ENCODE measurements around the gene ZNF699. TPM values are rescaled to one million over a fixed set of nuclear protein-coding genes. Genes with fewer than 3 reads are reported as not detected.
"Not testable (repeated sequence)": the region's sequence is repeated elsewhere in the genome, so short reads cannot be mapped to it uniquely, and the experiment has no call there.

ZNF699 gene
- polyA plus RNA-seq, 6 donors from 2014 or later, result 5.2 to 37.3 (median 11.3) TPM

DNA sequence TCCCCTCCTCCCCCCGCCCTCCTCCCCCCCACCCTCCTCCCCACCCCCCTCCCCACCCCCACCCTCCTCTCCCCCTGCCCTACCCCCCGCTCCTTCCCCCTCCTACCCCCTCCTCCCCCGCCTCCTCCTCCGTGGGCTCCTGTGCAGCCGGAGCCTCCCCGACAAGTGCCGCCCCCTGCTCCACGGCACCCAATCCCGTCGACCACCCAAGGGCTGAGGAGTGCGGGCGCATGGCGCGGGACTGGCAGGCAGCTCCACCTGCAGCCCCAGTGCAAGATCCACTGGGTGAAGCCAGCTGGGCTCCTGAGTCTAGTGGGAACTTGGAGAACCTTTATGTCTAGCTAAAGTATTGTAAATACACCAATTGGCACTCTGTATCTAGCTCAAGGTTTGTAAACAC is 12.1 kb upstream of the ZNF699 start:
- not testable (repeated sequence) for H3K27me3 Mint-ChIP-seq; ATAC-seq (ENCODE audit: low read depth in 2 of 2); H3K27ac Mint-ChIP-seq; H3K36me3 Mint-ChIP-seq; DNase-seq
- Mint-ChIP-seq H3K4me1 (peaks cover 5 to 28% (median 20%) of the 10 kb centered on the region in 3 donors), H3K9me3 (peaks cover 0 to 44% (median 32%) of the 10 kb centered on the region in 7 donors), H3K4me3 (peak overlapping the region in 1 of 8 donors; percentile 97)

DNA sequence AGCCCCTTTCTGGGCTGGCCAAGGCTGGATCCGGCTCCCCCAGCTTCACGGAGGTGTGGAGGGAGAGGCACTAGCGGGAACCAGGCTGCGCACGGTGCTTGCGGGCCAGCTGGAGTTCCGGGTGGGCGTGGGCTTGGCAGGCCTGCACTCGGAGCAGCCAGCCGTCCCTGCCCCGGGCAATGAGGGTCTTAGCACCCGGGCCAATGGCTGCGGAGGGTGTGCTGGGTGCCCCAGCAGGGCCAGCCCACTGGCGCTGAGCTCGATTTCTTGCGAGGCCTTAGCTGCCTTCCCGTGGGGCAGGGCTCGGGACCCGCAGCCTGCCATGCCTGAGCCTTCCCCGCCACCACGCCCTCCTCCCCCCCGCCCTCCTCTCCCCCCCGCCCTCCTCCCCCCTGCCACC is 11.7 kb upstream of the ZNF699 start:
- H3K9me3 Mint-ChIP-seq, result peaks cover 0 to 44% (median 35%) of the 10 kb centered on the region in 7 donors
- no peak overlapping the region for H3K4me3 Mint-ChIP-seq
- ATAC-seq (ENCODE audit: low read depth in 2 of 2) (no peak), DNase-seq (no peak)
- H3K27me3 Mint-ChIP-seq, result peaks cover 0 to 5% (median 0%) of the 10 kb centered on the region in 3 donors
- peaks cover 5 to 27% (median 20%) of the 10 kb centered on the region in 3 donors for H3K4me1 Mint-ChIP-seq
- H3K27ac Mint-ChIP-seq, result no peak overlapping the region
- peaks cover 0 to 8% of the 10 kb centered on the region in 2 donors for H3K36me3 Mint-ChIP-seq

DNA sequence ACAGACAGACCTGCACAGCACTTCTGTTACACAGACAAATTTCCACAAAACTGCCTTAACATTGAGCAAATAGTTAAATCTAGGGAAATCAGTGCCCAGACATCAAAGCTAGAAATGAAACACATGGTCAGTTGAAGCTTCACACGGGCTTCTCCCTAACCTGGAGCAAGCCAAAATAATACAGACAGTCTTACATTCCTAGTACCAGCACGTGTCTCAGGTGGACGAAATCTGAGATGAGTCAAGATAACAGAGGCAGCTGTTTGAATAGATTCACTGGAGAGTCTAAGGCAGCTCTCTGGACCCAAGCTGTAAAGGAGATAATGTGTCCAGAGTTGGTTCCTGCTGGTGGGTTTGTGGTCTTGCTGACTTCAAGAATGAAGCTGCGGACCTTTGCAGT is 4.1 kb upstream of the ZNF699 start:
- ATAC-seq (ENCODE audit: low read depth in 2 of 2) (no peak), DNase-seq (no peak)
- Mint-ChIP-seq H3K27me3 (peaks cover 0 to 6% (median 0%) of the 10 kb centered on the region in 3 donors), H3K27ac (peak overlapping the region in 1 of 6 donors; percentile 57), H3K4me1 (peaks cover 9 to 18% (median 14%) of the 10 kb centered on the region in 3 donors), H3K9me3 (peaks cover 3 to 41% (median 27%) of the 10 kb centered on the region in 7 donors), H3K36me3 (peaks cover 6 to 9% of the 10 kb centered on the region in 2 donors), H3K4me3 (no peak overlapping the region)

DNA sequence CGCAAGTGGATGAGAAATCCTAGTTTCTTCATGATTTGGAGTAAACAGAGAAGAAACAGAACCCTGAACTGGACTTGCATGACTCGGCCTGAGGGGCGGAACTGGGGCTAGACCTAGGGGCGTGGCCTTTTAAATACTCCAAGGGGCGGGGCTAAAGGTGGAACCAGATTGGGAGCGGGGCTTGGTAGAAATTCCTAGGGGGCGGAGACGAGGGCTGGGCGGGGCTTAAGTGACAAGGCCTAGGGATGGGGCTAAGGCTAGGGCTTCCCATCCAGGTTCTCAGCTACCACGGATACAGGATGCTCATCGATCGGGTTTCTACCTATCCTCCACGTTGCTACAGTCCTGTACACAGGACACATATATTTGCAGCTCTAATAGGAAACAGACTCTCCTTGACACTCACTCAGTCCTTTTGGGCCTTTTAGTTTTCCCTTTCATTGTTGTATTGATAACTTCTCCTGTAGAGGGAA is 372 bp upstream of the ZNF699 start:
- peak overlapping the region; percentile 83 to 100 (median 96) for H3K4me3 Mint-ChIP-seq
- peak overlapping the region; percentile 93 to 99 (median 98) for H3K27ac Mint-ChIP-seq
- peaks cover 5 to 13% of the 10 kb centered on the region in 2 donors for H3K36me3 Mint-ChIP-seq
- ATAC-seq (ENCODE audit: low read depth in 2 of 2) (peak; percentile 62 to 65), DNase-seq (no peak)
- H3K27me3 Mint-ChIP-seq, result no peaks in the 10 kb centered on the region
- peaks cover 0 to 27% (median 14%) of the 10 kb centered on the region in 7 donors for H3K9me3 Mint-ChIP-seq
- peaks cover 22 to 48% (median 35%) of the 10 kb centered on the region in 3 donors for H3K4me1 Mint-ChIP-seq

DNA sequence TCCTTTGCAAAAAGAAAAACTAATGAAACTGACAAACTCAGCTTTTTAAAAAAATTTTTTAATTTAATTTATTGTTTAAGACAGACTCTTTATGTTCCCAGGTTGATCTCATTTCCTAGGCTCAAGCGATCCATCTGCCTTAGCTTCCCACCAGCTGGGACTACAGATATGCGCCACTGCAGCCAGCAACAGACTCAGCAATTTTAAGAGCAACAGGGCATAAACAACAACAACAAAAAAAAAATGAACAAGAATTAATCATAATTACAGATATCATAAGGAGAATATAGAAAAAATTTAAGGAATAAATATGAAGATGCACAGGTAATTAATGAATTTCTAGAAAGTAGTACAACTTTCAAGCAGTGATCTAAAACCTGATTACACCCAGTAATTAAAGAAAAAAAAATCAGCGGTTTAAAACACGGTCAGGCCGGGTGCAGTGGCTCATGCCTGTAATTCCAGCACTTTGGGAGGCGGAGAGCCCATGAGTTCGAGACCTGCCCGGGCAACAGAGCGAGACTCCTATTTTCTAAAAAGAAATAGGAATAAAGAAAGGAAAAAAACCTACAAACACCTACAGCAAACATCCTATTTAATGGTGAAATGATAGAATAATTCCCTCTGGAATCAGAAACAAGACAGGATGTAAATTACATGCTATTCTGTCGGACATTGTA is 1.4 kb downstream of the ZNF699 start:
- peak overlapping the region; percentile 49 to 98 (median 95) for H3K27ac Mint-ChIP-seq

DNA sequence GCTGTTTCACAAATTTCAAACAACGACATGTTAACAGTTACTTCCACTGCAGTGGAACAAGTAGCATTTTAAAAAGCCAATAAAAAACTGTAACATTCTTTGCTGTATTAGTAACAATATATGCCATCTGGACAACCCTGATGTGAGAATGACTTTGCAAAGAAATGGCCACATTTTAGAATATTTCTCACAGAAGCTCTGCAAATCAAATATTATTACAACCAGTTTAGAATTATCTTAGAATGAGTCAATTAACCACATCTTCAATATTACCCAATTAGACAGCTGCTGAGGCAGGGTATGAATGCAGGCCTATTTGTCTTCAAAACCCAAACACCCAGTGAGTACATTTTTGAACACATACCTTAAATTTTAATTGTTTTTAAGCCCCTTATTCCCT is 3.2 kb downstream of the ZNF699 start:
- Mint-ChIP-seq H3K9me3 (peaks cover 0 to 23% (median 12%) of the 10 kb centered on the region in 7 donors), H3K36me3 (peaks cover 30 to 35% of the 10 kb centered on the region in 2 donors), H3K27me3 (no peaks in the 10 kb centered on the region), H3K4me1 (peaks cover 24 to 49% (median 29%) of the 10 kb centered on the region in 3 donors), H3K4me3 (peak overlapping the region in 2 of 8 donors; percentile 10 to 96), H3K27ac (no peak overlapping the region)
- DNase-seq (no peak), ATAC-seq (ENCODE audit: low read depth in 2 of 2) (no peak)

More for the DNA sequence above, 1.4 kb downstream of the ZNF699 start:
- peaks cover 15 to 18% of the 10 kb centered on the region in 2 donors for H3K36me3 Mint-ChIP-seq
- peak overlapping the region; percentile 83 to 100 (median 96) for H3K4me3 Mint-ChIP-seq
- peaks cover 24 to 49% (median 37%) of the 10 kb centered on the region in 3 donors for H3K4me1 Mint-ChIP-seq
- DNase-seq, result no peak
- peaks cover 0 to 16% (median 12%) of the 10 kb centered on the region in 7 donors for H3K9me3 Mint-ChIP-seq
- no peak for ATAC-seq (ENCODE audit: low read depth in 2 of 2)
- H3K27me3 Mint-ChIP-seq, result no peaks in the 10 kb centered on the region

DNA sequence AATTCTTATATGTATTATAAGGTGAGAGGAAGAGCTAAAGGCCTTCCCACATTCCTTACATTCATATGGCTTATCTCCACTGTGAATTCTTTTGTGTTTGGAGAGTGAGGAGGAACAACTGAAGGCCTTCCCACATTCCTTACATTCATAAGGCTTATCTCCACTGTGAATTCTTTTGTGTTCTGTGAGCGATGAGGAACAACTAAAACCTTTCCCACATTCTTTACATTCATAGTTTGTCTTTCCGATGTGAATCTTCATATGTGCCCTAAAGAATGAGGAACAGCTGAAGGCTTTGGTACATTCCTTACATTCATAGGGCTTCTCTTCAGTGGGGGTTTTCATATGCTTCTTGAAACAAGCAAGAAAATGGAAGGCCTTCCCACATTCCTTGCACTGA is 13.3 kb downstream of the ZNF699 start:
- no peak for DNase-seq
- H3K4me1 Mint-ChIP-seq, result peaks cover 0 to 2% (median 0%) of the 10 kb centered on the region in 3 donors
- no peak overlapping the region for H3K27ac Mint-ChIP-seq
- ATAC-seq (ENCODE audit: low read depth in 2 of 2), result no peak
- H3K36me3 Mint-ChIP-seq, result peaks cover 65 to 69% of the 10 kb centered on the region in 2 donors
- H3K9me3 Mint-ChIP-seq, result peaks cover 12 to 91% (median 82%) of the 10 kb centered on the region in 7 donors
- no peak overlapping the region for H3K4me3 Mint-ChIP-seq
- no peaks in the 10 kb centered on the region for H3K27me3 Mint-ChIP-seq

DNA sequence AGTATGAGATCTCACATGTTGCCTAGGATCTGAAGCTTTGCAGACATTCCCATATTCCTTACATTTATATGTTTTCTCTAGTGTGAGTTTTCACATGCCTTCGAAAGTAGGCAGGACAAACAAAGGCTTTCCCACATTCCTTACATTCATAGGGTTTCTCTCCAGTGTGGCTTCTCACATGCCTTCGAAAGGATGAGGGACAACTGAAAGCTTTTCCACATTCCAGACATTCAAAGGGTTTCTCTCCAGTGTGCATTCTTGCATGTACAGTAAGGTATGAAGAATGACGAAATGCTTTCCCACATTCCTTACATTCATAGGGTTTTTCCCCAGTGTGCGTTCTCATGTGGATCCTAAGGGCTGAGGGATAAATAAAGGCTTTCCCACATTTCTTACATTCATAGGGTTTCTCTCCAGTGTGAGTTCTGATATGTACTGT is 14.2 kb downstream of the ZNF699 start:
- no peak for ATAC-seq (ENCODE audit: low read depth in 2 of 2)
- no peak overlapping the region for H3K27ac Mint-ChIP-seq
- H3K27me3 Mint-ChIP-seq, result no peaks in the 10 kb centered on the region
- H3K4me1 Mint-ChIP-seq, result no peaks in the 10 kb centered on the region
- no peak overlapping the region for H3K4me3 Mint-ChIP-seq
- peaks cover 58 to 64% of the 10 kb centered on the region in 2 donors for H3K36me3 Mint-ChIP-seq
- no peak for DNase-seq
- peaks cover 14 to 91% (median 81%) of the 10 kb centered on the region in 7 donors for H3K9me3 Mint-ChIP-seq

DNA sequence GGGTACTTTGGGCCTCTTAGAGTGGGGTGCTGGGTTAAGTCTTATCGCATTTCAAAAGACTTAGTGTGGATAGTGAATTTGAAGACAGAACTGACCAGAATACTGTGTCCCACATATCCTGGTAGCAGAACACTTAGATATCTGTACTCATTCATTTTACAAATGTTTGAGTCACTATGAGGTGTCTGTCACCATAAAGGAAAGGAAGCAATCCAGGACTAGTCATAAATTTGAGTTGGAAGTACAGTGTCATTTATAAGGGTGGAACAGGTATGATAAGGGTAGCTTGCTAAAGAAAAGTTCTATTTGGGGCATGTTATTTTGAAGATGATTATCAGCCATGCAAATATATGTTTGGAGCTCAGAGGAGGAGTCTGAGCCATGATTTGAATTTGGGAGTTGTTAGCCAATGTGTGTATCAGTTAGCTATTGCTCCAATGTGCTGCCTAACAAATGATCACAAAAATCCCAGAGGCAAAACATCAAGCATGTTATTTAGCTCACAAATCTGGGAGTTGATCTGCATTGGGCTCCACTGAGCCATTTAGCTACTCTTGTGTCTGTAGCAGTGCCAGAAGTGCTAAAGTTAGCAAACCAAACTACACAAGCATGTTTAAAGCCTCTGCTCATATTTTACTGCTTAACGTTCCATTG is 20.3 kb downstream of the ZNF699 start:
- H3K9me3 Mint-ChIP-seq, result peaks cover 15 to 71% (median 55%) of the 10 kb centered on the region in 7 donors
- H3K27me3 Mint-ChIP-seq, result peaks cover 0 to 4% (median 0%) of the 10 kb centered on the region in 3 donors
- ATAC-seq (ENCODE audit: low read depth in 2 of 2) (no peak), DNase-seq (no peak)
- H3K36me3 Mint-ChIP-seq, result peaks cover 36 to 42% of the 10 kb centered on the region in 2 donors
- H3K4me3 Mint-ChIP-seq, result no peak overlapping the region
- H3K27ac Mint-ChIP-seq, result no peak overlapping the region
- H3K4me1 Mint-ChIP-seq, result peaks cover 0 to under 1% (median 0%) of the 10 kb centered on the region in 3 donors

DNA sequence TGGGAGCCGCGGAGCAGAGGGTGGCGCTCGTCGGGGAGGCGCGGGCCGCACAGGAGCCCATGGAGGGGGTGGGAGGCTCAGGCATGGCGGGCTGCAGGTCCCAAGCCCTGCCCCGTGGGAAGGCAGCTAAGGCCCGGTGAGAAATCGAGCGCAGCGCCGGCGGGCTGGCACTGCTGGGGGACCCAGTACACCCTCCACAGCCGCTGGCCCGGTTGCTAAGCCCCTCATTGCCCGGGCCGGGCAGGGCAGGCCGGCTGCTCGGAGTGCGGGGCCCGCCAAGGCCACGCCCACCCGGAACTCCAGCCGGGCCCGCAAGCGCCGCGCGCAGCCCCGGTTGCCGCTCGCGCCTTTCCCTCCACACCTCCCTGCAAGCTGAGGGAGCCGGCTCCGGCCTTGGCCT is 26.2 kb downstream of the ZNF699 start:
- peak; percentile 16 for DNase-seq
- Mint-ChIP-seq H3K4me3 (peak overlapping the region; percentile 18 to 88 (median 78)), H3K27me3 (peaks cover 31 to 33% (median 31%) of the 10 kb centered on the region in 3 donors), H3K9me3 (peaks cover 5 to 56% (median 30%) of the 10 kb centered on the region in 7 donors), H3K36me3 (peaks cover 10 to 20% of the 10 kb centered on the region in 2 donors)
- not testable (repeated sequence) for H3K4me1 Mint-ChIP-seq; H3K27ac Mint-ChIP-seq; ATAC-seq (ENCODE audit: low read depth in 2 of 2)

DNA sequence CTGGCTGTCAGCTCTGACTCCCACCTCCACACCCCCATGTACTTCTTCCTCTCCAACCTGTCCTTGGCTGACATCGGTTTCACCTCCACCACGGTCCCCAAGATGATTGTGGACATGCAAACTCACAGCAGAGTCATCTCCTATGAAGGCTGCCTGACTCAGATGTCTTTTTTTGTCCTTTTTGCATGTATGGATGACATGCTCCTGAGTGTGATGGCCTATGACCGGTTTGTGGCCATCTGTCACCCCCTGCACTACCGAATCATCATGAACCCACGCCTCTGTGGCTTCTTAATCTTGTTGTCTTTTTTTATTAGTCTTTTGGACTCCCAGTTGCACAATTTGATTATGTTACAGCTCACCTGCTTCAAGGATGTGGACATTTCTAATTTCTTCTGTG is 58.4 kb downstream of the ZNF699 start:
- H3K4me3 Mint-ChIP-seq, result no peak overlapping the region
- no peak for ATAC-seq (ENCODE audit: low read depth in 2 of 2)

DNA sequence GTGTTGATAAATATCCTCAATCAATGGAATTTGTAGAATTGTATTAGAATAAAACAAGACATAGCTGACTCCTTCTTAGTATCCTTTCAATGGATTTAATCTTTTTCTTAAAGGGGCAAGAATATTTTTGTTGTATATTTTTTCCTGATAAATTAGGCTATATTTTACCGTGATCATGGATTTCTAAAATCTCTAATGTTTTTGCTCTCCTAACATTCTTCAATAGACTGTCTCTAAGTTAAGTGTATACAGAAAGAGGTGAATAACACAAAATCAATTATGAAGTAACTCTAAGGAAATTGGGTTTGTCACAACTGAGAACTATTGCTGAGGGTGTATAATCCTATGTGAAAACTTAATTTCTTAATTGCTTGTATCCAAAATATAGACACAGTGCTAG is 59.0 kb downstream of the ZNF699 start, which contains the start of gene OR7E24:
TSS of gene OR7E24 (plus strand) at position 301 of the 400 bp plus-strand sequence. CDS start 114 bp downstream, outside the sequence.
- Mint-ChIP-seq H3K27me3 (peaks cover 11 to 21% (median 14%) of the 10 kb centered on the region in 3 donors), H3K9me3 (peaks cover 0 to 16% (median 3%) of the 10 kb centered on the region in 7 donors), H3K36me3 (peaks cover 0 to 4% of the 10 kb centered on the region in 2 donors), H3K27ac (no peak within 1 kb of the TSS), H3K4me1 (no peaks in the 10 kb centered on the region), H3K4me3 (no peak within 1 kb of the TSS)
- ATAC-seq (ENCODE audit: low read depth in 2 of 2) (no peak), DNase-seq (no peak)

More for the DNA sequence above, 58.4 kb downstream of the ZNF699 start:
- H3K9me3 Mint-ChIP-seq, result peaks cover 0 to 16% (median 6%) of the 10 kb centered on the region in 7 donors
- DNase-seq, result no peak
- peaks cover 11 to 21% (median 14%) of the 10 kb centered on the region in 3 donors for H3K27me3 Mint-ChIP-seq
- H3K36me3 Mint-ChIP-seq, result peaks cover 0 to 4% of the 10 kb centered on the region in 2 donors
- H3K4me1 Mint-ChIP-seq, result no peaks in the 10 kb centered on the region
- H3K27ac Mint-ChIP-seq, result no peak overlapping the region
